Epithelial cell of esophagus (primary cell): Measurements from ENCODE around the gene AP3B1.

ENCODE experiments used
- DNase-seq: peaks from one replicate; pipeline ENCODE4 v3.0.0; 2010; ENCODE audit warnings: low read depth
- H3K4me3 ChIP-seq: 2 replicates; pipeline ENCODE4 v1.5.1; 2011; ENCODE audit warnings: mild to moderate bottlenecking, low read length, control low read depth
- CTCF ChIP-seq: IDR thresholded peaks from 2 replicates; pipeline ENCODE4 v1.5.1; 2011; ENCODE audit warnings: low read depth, mild to moderate bottlenecking, low read length, control low read depth, inconsistent platforms; ENCODE audit not compliant: insufficient read depth; ENCODE audit errors: missing control alignments

Gene AP3B1

DNA sequence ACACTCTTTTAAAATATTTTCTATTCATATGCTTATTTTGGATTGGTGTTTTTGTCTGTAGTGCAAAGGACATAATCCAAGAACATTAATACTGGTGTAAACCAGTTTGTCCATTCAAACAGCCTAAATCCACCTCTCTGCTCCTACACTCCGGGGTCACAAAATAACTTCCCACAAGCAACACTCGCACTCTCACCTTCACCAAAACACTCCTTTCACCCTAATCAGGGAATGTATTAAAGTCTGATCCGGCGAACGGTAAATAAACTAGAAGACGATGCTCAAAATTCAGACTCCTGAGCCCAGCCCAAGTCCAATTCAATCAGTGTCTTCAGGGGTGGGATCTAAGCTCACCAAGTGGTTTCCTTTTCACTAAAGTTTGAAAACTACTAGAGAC, 649 bp downstream of the AP3B1 start:
- H3K4me3 ChIP-seq: peak overlapping the region; percentile 93
- peak; percentile 4 for DNase-seq
- no peak for TF ChIP-seq CTCF

GRCh38 chr5:78291687-78292086, 2.8 kb downstream of the AP3B1 start:
- no peak overlapping the region for H3K4me3 ChIP-seq
- no peak for TF ChIP-seq CTCF
- DNase-seq: no peak

DNA sequence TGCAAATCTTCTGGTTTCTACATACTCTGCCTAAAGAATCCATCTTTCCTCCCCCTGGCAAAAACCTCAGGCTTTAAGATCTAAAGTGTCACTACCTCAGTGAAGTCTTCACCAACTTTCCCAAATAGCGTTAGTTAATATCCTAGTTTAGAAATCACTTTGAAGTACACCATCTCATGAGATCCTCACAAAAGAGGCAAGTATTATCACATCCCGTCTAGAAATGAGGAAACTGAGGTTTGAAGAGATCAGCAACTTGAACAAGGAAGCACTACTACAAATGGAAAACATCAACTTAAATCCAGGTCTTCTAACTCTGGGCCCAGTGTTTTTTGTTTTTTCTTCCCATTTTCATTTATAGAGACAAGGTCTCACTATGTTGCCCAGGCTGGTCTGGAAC, 4.6 kb downstream of the AP3B1 start:
- H3K4me3 ChIP-seq: no peak overlapping the region
- DNase-seq: no peak
- no peak for TF ChIP-seq CTCF

DNA sequence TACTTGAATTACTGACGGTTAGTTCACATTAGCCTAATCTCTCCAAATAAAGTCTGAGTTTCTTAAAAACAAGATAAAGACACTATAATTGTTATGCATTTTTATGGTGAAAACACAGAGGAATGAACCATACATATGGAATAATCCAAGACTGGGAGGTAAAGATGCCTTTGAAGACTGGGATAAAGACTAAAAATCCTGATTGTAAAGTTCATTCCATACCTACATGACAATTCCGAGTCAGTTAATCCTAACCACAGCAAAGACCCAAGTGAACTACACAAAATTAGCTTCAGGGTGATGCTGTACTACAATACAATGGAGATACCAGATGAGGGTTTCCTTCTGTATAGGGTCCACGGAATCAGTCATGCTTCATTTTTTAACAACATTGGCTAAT, 6.3 kb downstream of the AP3B1 start:
- DNase-seq: peak; percentile 8
- no peak for TF ChIP-seq CTCF
- no peak overlapping the region for H3K4me3 ChIP-seq

DNA sequence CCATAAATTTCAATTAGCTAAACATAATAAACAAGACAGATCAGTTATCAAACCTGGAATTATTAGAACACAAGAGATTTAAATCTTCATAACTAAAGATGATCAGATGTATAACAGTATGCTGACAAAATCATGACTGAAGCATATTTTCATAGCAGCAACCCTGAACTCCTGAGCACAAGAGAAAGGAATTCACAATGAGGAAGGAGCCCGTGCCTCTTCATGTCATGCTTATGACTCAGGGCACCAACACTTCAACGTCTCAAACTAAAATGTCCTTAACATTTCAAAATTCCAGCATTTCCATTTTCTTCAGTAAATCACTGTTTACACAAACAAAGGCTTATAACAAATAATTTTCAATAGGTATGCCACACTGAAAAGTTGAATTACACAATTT, 6.7 kb downstream of the AP3B1 start:
- no peak overlapping the region for H3K4me3 ChIP-seq
- peak; percentile 84 for DNase-seq

DNA sequence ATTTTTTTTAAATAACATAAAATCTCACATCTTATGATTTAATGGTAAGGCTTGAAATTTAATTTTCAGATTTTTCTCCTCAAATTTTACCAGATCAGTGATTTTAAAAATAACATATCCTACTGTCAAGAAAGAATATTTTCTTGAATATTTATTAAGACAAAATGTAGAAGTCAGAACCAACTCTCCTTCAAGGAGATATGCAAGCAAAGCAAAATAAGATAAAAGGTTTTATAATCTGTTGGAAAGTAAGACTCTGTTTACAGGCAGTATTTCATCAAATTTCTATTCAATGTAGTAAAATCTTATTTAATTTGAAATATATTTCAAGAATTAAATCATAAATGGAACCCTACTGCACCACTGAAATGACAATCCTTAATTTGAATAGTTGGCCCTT, 7.3 kb downstream of the AP3B1 start:
- no peak for TF ChIP-seq CTCF
- no peak overlapping the region for H3K4me3 ChIP-seq
- DNase-seq: no peak

More for the DNA sequence above, 6.7 kb downstream of the AP3B1 start:
- TF ChIP-seq CTCF: no peak

DNA sequence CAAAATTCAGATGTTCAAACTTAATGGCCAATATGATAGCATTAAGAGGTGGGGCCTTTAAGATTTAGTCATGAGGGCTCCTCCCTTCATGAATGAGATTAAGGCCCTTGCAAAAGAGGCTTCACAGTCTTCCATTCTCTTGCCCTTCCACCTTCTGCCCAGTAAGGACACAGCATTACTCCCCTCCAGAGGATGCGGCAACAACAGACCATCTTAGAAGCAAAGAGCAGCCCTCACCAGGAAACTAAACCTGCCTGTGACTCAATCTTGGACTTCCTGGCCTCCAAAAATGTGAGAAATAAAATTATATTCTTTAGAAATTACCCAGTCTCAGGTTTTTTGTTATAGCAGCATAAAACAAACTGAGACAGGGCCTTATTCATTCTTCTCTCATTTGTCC, 8.2 kb downstream of the AP3B1 start:
- DNase-seq: peak; percentile 35
- no peak overlapping the region for H3K4me3 ChIP-seq
- TF ChIP-seq CTCF: no peak
